HuH-7 (cell line): Measurements from ENCODE around the gene ZNF211.
A peak's percentile ranks its signal among the peaks of the same experiment; 100 is the strongest.

ENCODE experiments used
- DNase-seq: peaks from one replicate; pipeline ENCODE4 v3.0.0; 2011; ENCODE audit warnings: low spot score

Gene ZNF211

DNA sequence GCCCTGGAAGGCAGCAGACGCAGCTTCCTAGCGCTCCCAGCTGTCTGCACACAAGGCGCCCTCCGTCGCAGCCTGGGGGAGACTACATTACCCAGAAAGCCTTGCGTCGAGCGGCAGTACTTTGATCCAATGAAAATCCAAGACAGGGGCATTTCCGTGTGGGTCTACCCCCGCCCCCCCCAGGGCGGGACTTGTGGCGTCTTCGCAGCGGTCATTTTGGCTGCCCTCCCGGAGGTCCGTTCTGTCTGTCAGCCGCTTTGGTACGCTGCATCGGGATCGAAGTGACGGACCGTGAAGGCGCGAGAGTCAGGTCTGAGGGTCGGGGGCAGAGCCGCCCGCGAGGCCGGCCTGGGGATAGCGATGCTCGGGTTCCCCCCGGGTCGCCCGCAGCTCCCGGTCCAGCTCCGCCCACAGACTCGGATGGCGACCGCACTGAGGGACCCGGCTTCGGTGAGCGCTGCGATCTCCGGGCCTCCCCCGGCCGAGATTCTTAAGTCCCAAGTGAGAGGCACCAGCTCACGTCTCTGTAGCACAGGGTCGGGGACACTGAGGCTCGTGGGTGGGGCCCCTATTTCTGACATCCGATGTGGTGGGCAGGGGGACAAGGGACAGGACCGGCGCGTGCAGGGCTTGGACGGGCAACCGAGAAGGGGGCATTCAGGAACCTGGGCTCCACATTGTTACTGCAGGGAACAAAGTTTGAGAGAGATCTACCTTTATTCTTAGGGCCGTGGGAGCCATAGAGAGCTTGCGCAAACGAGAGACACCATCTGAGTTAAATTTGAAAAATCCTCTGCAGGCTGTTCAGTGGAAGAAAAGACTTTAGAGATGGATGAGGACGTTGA is at the start of gene ZNF211:
TSS of gene ZNF211 (plus strand) at position 182 of the 845 bp plus-strand sequence. CDS start at position 361, 179 bp downstream.
- DNase-seq, result peak; percentile 91

DNA sequence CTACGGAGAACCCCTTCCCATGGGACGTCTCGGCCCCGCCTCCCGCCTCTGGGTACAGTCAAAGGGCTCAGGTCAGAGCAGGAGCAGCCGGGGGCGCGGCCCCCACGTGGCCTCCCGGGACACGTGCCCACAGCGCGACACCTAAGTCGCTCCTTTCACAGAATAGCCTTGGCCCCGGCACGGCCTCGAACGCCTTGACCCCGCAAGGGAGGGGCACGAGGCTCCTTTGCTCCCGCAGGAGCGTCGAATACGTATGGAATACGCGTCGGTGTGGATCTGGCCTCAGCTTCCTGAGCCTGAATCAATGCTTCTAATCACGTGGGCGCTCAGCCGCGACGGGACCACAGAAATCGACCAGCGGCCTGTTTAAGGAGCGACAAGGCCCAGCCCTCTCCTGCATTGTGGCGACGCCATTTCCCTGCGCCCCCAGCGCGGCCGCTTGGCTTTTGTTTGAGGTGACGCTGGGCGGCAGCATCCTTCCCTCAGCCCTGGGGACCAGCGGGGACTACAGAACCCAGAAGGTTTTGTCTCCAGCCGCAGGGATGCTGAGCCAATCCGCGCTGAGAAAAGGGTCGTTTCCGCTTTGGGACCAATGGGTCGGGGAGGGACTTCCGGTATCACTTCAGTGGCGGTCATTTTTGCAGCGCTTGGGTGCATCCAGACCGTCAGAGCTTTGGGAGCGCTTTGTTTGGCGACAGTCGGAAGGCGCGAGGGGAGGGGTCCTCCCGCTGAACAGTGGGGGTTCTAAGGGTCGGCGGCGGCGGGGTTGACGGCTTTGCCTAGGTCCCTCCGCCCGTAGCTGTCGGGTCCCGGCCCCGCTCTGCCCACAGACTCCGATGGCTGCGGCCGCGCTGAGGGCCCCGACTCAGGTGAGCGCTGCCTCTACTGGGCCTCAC is 49.2 kb upstream of the ZNF211 start, which contains the start of gene ZIK1:
TSS of gene ZIK1 (plus strand) at position 625 of the 896 bp plus-strand sequence. CDS start at position 837, 212 bp downstream.
- no peak for DNase-seq

DNA sequence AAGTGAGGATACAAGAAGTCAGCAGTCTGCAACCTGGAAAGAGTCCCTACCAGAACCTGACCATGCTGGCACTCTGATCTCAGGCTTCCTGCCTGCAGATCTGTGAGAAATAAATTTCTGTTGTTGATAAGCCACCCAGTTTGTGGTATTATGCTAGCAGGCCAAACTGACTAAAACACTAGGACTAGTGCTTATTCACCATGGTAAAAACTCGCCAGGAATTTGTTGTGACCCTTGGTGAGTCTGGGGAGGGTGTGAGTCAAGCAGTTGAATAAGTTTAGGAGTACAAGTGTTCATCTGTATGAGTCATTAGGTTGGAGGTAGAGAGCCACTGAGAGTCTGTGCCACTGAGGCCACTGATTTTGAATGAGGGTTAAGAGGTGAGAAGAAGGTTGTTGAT is 45.4 kb upstream of the ZNF211 start:
- DNase-seq, result no peak

DNA sequence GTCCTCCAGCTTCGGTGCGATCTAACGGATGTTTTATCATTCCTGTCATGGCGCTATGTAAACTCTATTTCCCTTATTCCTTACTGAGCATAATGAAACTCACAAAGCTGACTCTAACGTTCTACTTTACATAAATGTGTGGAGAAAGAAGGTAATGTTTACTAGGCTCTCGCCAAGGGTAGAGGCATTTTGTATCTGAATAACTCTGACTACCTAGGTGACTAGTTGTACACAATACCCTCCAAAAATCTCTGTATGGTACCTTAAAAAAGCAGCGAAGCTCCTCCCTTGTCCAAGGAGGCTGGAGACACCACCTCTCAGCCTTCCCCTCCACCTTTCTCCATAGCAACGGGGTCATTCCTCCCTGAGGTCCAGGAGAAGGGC is 33.6 kb upstream of the ZNF211 start:
- DNase-seq, result no peak

DNA sequence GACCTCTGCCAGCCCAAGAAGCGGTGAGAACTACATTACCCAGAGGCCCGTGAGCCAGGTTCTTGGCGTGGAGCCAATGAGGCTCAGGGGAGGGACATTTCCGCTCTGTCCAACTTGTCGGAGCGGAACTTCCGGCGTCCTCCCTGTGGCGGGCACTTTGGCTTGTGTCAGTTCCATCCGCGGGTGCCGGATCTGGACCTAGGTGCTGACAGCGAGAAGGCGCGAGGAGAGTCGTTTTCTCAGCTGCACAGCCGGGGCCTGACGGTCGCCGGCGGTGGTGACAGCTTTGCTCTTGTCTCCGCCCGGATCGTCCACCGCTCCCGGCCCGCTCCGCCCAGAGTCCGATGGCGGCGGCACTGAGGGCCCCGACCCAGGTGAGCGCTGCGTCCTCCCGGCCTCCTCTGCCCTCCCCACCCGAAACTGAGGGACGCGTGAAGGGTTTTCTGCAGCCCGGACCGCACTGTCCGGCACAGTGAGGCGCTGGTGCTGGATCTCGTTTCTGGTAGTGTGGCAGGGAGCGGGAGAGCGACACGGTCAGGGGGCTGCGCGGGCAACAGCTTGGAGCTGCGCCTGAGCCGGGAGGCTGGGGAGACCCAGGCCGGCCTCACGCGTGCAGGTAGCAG is 33.1 kb upstream of the ZNF211 start, which contains the start of gene ZNF530:
TSS of gene ZNF530 (plus strand) at position 125 of the 623 bp plus-strand sequence. CDS start 4,461 bp downstream, outside the sequence.
- DNase-seq, result peak; percentile 94

DNA sequence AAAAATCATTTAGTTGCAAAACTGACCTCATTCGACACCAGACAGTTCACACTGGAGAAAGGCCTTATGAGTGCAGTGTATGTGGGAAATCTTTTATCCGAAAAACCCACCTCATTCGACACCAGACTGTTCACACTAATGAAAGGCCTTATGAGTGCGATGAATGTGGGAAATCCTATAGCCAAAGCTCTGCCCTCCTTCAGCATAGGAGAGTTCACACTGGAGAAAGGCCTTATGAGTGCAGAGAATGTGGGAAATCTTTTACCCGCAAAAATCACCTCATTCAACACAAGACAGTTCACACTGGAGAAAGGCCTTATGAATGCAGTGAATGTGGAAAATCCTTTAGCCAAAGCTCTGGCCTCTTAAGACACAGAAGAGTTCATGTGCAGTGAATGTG is 26.0 kb upstream of the ZNF211 start:
- no peak for DNase-seq

DNA sequence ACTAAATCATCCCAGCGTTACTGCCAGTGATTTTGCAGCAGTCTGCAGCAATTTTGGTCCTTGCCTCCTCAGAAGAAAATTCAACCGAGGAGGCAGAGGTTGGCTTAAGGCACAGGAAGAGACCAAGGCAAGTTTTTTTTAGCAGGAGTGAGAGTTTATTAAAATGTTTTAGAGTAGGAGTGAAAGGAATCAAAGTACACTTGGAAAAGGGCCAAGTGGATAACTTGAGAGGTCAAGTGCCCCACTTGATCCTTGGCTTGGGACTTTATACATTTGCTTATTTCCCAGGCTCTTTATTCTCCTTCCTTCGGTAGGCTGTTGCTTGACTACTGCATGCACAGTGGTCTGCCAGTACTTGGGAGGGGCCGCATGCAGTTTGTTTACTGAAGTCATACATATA is 21.9 kb upstream of the ZNF211 start:
- DNase-seq, result no peak

DNA sequence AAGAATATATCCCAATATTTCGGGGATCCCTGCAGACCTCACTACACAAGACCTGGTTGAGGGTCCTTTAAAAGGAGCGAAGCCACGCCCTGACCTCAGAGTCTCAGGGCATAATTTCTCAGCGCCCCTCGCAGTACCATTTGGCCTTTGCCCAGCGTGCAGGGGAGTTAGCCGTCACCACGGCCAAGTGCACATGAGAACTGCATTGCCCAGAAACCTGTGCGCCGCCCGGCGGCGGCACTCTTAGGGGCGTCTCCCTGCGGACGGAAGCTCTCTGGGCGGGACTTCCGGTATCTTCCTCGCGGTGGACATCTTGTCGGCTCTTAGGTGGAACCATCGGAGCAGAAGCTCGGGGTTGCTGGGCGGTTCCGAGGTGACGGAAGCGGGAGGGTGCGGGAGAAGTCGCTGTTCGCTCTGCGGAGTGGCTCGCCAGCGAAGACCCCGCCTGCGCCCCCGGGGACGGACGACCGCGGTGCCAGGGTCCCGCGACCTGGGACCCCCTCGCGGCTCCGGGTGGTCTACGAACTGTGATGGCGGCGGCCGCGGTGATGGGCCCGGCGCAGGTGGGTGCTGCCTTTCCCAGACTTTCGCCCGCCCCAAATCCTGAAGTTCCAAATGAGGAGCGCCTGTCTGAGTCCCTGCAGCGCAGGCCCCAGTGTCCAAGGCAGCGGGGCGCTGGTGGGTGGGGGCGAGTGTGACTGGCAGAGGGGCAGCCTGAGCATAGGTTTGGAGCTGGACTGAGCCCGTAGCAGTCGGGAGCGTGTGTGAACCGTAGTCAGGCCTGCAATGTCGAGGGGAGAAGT is 18.8 kb upstream of the ZNF211 start, which contains the start of gene ZNF134:
TSS of gene ZNF134 (plus strand) at position 302 of the 803 bp plus-strand sequence. CDS start 5,227 bp downstream, outside the sequence.
- DNase-seq, result peak; percentile 95

DNA sequence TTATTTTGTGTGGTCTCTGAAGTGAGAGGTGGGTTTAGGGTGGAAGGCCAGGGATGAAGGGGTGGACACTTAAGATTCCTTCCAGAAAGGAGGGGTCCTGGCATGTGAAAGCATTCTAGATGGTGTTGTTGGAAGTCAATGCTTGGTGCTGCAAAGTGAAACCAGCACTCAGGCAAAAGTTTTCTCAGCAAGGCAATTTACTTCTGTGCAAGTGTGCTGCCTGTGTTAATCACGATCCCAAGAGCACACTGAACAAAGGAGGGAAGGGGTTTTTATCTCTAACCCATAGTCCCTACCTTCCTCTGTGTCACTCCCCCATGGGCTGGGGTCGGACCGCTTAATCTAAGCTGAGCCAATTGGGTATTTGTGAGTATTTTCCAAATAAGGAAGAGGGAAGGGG is 17.6 kb upstream of the ZNF211 start:
- DNase-seq, result no peak

DNA sequence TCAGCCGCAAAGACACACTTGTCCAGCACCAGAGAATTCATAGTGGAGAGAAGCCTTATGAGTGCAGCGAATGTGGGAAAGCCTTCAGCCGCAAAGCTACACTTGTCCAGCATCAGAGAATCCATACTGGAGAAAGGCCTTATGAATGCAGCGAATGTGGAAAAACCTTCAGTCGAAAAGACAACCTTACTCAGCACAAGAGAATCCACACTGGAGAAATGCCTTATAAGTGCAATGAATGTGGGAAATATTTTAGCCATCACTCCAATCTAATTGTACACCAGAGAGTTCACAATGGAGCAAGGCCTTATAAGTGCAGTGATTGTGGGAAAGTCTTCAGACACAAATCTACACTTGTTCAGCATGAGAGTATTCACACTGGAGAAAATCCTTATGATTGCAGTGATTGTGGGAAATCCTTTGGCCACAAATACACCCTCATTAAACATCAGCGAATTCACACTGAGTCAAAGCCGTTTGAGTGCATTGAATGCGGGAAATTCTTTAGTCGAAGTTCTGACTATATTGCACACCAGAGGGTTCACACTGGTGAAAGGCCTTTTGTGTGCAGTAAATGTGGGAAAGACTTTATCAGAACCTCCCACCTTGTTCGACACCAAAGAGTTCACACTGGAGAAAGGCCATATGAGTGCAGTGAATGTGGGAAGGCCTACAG is 12.2 kb upstream of the ZNF211 start:
- DNase-seq, result no peak

DNA sequence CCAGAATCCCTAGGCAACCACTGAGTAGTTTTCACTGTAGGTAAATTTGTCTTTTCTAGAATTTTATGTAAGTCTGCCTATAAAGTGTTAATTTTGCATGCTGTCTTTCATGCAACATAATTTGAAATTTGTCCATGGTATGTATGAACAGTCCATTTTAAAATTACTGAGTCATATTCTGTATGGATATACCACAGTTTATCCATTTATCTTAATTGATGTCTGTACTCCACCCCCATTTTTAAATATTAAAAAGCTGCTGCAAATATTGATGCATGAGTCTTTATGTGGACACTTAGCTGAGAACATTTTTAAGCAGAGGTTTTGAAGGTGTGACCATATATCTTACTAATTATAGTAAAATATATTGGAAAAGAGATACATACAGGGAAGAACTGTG is 9.9 kb upstream of the ZNF211 start:
- no peak for DNase-seq

DNA sequence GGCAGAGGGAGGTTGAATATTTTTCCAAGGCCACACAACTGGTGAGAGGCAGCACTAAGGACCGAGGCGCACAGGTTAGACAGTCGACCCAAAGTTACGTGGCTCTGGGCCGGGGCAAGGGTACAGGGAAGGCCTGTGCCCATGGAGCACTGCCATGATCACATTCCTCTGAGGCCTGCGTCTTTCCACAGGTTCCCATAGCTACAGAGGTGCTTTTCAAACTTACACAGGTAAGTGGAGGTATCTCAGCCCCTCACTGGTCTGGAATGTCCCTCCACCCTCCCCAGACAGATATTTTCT is 814 bp downstream of the ZNF211 start:
- no peak for DNase-seq

DNA sequence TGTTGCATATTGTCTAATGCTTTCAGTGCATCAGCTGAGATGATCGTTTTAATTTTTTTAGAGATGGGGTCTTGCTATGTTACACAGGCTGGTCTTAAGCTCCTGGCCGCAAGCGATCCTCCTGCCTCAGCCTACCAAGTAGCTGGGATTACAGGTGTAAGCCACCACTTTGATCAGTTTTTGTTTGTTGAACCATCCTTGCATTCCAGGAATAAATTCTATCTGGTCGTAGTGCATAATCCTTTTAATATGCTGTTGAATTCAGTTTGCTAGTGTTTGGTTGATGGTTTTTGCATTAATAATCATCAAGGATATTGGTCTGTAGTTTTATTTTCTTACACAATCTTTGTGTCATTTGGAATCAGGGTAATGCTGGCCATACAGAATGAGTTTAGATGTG is 4.4 kb downstream of the ZNF211 start:
- no peak for DNase-seq

DNA sequence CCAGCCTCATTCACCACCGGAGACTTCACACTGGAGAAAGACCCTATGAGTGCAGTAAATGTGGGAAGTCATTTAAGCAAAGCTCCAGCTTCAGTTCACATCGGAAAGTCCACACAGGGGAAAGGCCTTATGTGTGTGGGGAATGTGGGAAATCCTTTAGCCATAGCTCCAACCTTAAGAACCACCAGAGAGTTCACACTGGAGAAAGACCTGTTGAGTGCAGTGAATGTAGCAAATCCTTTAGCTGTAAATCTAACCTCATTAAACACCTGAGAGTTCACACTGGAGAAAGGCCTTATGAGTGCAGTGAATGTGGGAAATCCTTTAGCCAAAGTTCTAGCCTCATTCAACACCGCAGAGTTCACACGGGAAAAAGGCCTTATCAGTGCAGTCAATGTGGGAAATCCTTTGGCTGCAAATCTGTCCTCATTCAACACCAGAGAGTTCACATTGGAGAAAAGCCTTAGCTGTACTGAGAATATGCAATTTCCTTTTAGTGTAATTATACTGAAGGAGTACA is 8.8 kb downstream of the ZNF211 start:
- no peak for DNase-seq

DNA sequence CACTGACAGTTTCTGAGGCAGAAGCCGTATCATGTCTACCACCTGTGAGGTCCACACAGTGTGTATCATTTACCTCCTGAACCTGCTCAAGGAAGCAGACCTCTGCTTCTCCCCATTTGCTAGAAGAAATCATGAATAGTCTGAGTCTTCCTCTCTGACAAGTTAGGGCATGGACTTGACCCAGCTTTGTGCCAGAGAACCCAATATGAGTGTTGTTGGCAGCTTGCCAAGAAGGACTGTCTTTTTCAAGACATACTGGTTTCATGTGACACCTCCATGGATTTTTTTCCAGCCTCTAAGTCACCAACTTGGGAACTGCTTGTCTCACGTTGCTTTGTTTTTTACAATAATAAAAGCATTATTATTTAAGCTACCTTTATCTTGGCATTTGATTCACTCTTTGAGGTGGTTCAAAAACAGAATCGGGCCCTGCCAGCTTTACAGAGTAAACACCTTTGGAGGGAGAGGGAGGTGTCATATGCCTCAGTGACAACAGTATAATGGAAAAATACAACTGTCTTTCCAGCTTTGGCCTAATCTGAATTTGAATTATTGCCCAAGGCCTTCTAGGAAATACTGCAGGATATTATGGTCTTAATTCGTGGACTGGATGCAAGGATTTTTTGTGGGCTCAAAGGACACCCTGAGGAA is 9.6 kb downstream of the ZNF211 start:
- DNase-seq, result no peak

DNA sequence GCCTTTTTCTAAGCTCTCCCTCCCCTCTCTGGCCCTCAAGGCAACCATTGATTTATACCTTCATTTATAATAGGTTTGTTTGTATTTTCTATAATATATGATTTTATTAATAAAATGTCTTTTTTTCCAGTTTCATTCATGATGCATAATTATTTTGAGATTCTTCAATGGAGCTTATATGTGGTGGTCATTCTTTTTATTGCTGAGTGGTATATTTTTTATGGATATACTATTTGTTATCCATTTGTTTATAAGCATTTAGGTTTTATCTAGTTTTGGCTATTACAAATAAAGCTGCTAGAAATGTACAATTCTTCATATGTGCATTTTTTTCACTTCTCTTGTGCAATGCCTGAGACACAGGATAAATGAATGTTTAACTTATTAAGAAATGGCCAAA is 10.8 kb downstream of the ZNF211 start:
- no peak for DNase-seq

DNA sequence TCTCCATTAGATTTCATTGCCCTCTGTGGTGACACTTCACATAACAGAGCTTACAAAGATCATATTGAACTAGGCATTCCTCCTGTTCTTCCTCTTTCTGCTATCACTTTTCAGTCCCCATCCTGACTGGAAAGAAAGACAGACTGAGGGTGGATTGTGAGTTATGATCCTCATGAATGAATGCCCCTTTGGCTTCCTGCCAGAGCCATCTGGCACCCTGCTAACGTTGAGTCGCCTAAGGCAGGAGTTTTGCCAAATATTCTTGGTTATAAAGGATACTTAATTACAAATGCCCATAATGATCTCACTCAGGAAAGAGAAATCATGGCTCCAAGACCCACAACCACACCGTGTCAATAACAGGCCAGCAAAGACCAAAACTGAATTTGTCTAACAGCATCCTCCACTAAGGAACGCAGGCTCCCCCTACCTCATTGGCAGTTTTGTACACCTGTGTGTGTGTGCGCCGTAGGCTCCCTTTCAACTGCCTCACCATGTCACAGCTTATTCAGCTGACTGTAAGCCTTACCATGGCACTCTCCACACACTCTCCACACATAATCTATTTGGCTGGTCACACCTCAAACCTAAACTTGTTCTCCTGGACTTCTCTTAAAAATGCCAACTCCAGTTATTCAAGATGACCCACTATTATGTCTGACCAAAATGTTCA is 15.5 kb downstream of the ZNF211 start:
- no peak for DNase-seq

DNA sequence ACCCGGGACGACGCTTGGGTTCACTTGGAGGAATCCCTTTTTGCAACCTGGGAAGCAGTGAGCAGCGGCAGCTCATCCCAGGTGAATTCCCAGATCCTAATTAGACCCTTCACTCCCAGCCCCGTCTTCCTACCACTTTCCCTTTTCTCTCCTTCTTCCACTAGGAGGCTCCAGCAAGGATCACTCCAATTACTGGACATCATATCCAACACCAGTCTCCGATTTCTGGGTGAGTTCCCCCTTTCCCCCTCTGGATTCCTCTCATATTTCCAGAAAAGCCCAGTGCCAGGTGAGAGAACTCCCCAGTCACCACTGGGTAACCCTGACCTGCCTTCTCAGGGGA is 18.7 kb downstream of the ZNF211 start:
- DNase-seq, result no peak

DNA sequence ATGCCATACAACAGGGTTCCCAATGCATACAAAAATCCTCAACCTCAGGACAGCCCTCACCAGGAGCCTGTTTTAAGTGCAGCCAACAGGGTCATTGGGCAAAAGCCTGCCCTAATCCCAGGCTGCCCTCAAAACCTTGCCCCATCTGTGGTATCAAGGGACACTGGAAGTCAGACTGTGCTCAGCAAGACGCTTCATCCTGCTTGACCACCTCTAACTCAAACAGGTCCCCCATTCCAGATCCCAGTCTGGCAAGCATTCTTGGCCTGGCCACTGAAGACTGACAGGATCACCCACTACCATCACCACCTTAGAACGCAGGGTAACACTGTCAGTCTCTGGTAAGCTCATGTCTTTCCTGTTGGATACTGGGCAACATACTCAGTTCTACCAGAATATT is 20.7 kb downstream of the ZNF211 start:
- DNase-seq, result no peak

DNA sequence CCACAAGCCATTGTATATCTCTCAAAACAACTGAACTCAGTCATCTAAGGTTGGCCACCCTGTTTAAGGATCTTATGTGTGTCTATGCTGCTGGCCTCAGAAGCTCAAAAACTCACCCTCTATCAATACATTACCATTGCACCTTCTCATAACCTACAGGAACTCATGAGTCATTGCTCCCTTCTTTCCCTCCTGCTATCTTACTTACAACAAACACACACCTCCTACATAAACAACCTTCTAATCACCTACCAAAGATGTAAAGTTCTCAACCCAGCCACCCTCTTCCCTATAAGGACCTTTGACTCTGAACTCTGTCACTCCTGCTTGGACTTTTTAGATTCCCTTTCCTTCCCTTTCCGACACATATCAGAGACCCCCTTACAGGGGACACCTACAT is 22.5 kb downstream of the ZNF211 start:
- DNase-seq, result no peak
